ENCODE results near the gene ZAR1L.
A peak's percentile ranks its signal among the peaks of the same experiment; 100 is the strongest.

ZAR1L gene

GRCh38 chr13:32302461-32302860 is 12.7 kb downstream of the ZAR1L start:
- DNase-seq (ENCODE audit: extremely low read depth in 1 of 2, low read depth in 1 of 2): no peak

- no peak for DNase-seq (ENCODE audit: extremely low read depth in 1 of 2, low read depth in 1 of 2)
These were observed 14.2 kb downstream of the ZAR1L start for GRCh38 chr13:32300920-32301319.

- DNase-seq (ENCODE audit: extremely low read depth in 1 of 2, low read depth in 1 of 2): no peak
These were observed 14.8 kb downstream of the ZAR1L start for GRCh38 chr13:32300406-32300805.

- DNase-seq (ENCODE audit: extremely low read depth in 1 of 2, low read depth in 1 of 2): no peak
These were observed 15.3 kb downstream of the ZAR1L start for GRCh38 chr13:32299893-32300292.

GRCh38 chr13:32298695-32299094 is 16.5 kb downstream of the ZAR1L start:
- DNase-seq (ENCODE audit: extremely low read depth in 1 of 2, low read depth in 1 of 2): no peak

- no peak for DNase-seq (ENCODE audit: extremely low read depth in 1 of 2, low read depth in 1 of 2)
These were observed 18.0 kb downstream of the ZAR1L start for GRCh38 chr13:32297206-32297605.

GRCh38 chr13:32285633-32285965 is 29.6 kb downstream of the ZAR1L start:
- no peak for DNase-seq (ENCODE audit: extremely low read depth in 1 of 2, low read depth in 1 of 2)

- DNase-seq (ENCODE audit: extremely low read depth in 1 of 2, low read depth in 1 of 2): no peak
These were observed 30.1 kb downstream of the ZAR1L start for GRCh38 chr13:32284927-32285632.

- no peak for DNase-seq (ENCODE audit: extremely low read depth in 1 of 2, low read depth in 1 of 2)
These were observed 33.0 kb downstream of the ZAR1L start for GRCh38 chr13:32282096-32282711.

GRCh38 chr13:32281096-32281495 is 34.1 kb downstream of the ZAR1L start:
- DNase-seq (ENCODE audit: extremely low read depth in 1 of 2, low read depth in 1 of 2): no peak

GRCh38 chr13:32278426-32278825 is 36.7 kb downstream of the ZAR1L start:
- no peak for DNase-seq (ENCODE audit: extremely low read depth in 1 of 2, low read depth in 1 of 2)

- DNase-seq (ENCODE audit: extremely low read depth in 1 of 2, low read depth in 1 of 2): no peak
These were observed 37.3 kb downstream of the ZAR1L start for GRCh38 chr13:32277839-32278238.

- DNase-seq (ENCODE audit: extremely low read depth in 1 of 2, low read depth in 1 of 2): no peak
These were observed 43.0 kb downstream of the ZAR1L start for GRCh38 chr13:32272021-32272683.

GRCh38 chr13:32267836-32268439 is 47.2 kb downstream of the ZAR1L start:
- DNase-seq (ENCODE audit: extremely low read depth in 1 of 2, low read depth in 1 of 2): peak in 1 of 2 donors; percentile 8

GRCh38 chr13:32266130-32266529 is 49.0 kb downstream of the ZAR1L start:
- no peak for DNase-seq (ENCODE audit: extremely low read depth in 1 of 2, low read depth in 1 of 2)

GRCh38 chr13:32265726-32266125 is 49.4 kb downstream of the ZAR1L start:
- no peak for DNase-seq (ENCODE audit: extremely low read depth in 1 of 2, low read depth in 1 of 2)

GRCh38 chr13:32264407-32264806 is 50.8 kb downstream of the ZAR1L start:
- no peak for DNase-seq (ENCODE audit: extremely low read depth in 1 of 2, low read depth in 1 of 2)

GRCh38 chr13:32262619-32263018 is 52.5 kb downstream of the ZAR1L start:
- DNase-seq (ENCODE audit: extremely low read depth in 1 of 2, low read depth in 1 of 2): no peak

- DNase-seq (ENCODE audit: extremely low read depth in 1 of 2, low read depth in 1 of 2): no peak
These were observed 53.0 kb downstream of the ZAR1L start for GRCh38 chr13:32262165-32262564.

- DNase-seq (ENCODE audit: extremely low read depth in 1 of 2, low read depth in 1 of 2): no peak
These were observed 53.6 kb downstream of the ZAR1L start for GRCh38 chr13:32261567-32261966.

GRCh38 chr13:32259116-32259515 is 56.0 kb downstream of the ZAR1L start:
- DNase-seq (ENCODE audit: extremely low read depth in 1 of 2, low read depth in 1 of 2): no peak

GRCh38 chr13:32257649-32258048 is 57.5 kb downstream of the ZAR1L start:
- no peak for DNase-seq (ENCODE audit: extremely low read depth in 1 of 2, low read depth in 1 of 2)
